PC-3 (cell line): ENCODE results near the gene CYP46A1. TPM values are rescaled to one million over a fixed set of nuclear protein-coding genes. Genes with fewer than 3 reads are reported as not detected.

Source experiments
- ATAC-seq: fragments of 200-7000 bp; cut with Tn5 transposase; 2 replicates; pipeline ENCODE4 v1.9.1; 2020; ENCODE audit warnings: mild to moderate bottlenecking, moderate library complexity
- BruUV-seq: library from RNA; stranded (reverse); fragments of 400-500 nt; replicated peaks from 2 replicates; lab custom pipeline; 2021; lab: Mats Ljungman, UMichigan
- CTCF ChIA-PET: fragments of 300-600 bp; sonication (Branson Sonifier 250); formaldehyde crosslinking; loops from one replicate; lab custom pipeline; 2022; ENCODE audit warnings: antibody characterized with exemption; lab: Charles Lee
- POLR2A ChIA-PET: fragments of 300-600 bp; sonication (Branson Sonifier 250); formaldehyde crosslinking; loops from one replicate; lab custom pipeline; 2022; ENCODE audit warnings: antibody characterized with exemption; ENCODE audit not compliant: unreplicated experiment; lab: Charles Lee
- DNase-seq: peaks from one replicate; pipeline ENCODE4 v3.0.0-alpha.2; 2015
- H2AFZ ChIP-seq: fragments of 300-600 bp; sonication (generic); 2 replicates; pipeline ENCODE4 v1.6.0; 2016; ENCODE audit warnings: antibody characterized with exemption, low read length
- H3F3A ChIP-seq: fragments of 300-600 bp; sonication (generic); one replicate; pipeline ENCODE4 v1.6.0; 2017; ENCODE audit warnings: antibody characterized with exemption, low read length, control low read depth, mild to moderate bottlenecking; ENCODE audit not compliant: unreplicated experiment
- H3K27ac ChIP-seq: fragments of 300-600 bp; sonication (generic); 2 replicates; pipeline ENCODE4 v1.5.1; 2016; ENCODE audit warnings: mild to moderate bottlenecking, low read length
- H3K27me3 ChIP-seq: fragments of 300-600 bp; sonication (generic); 2 replicates; pipeline ENCODE4 v1.6.1; 2016; ENCODE audit warnings: low read length, mixed read lengths
- H3K36me3 ChIP-seq: fragments of 300-600 bp; sonication (generic); 2 replicates; pipeline ENCODE4 v1.6.1; 2016; ENCODE audit warnings: low read depth, mixed run types, low read length, mixed read lengths
- H3K4me1 ChIP-seq: fragments of 300-600 bp; sonication (generic); 2 replicates; pipeline ENCODE4 v1.5.1; 2016; ENCODE audit warnings: low read length; ENCODE audit not compliant: insufficient read depth
- H3K4me2 ChIP-seq: fragments of 300-600 bp; sonication (generic); 2 replicates; pipeline ENCODE4 v1.6.0; 2016; ENCODE audit warnings: low read length
- H3K4me3 ChIP-seq: fragments of 300-600 bp; sonication (generic); 2 replicates; pipeline ENCODE4 v1.5.1; 2016; ENCODE audit warnings: mild to moderate bottlenecking, low read length, mixed read lengths
- H3K79me2 ChIP-seq: fragments of 300-600 bp; sonication (generic); 2 replicates; pipeline ENCODE4 v1.6.1; 2017; ENCODE audit warnings: low read length, mixed read lengths
- H3K9ac ChIP-seq: fragments of 300-600 bp; sonication (generic); 2 replicates; pipeline ENCODE4 v1.6.0; 2016; ENCODE audit warnings: mild to moderate bottlenecking, low read length
- H3K9me2 ChIP-seq: fragments of 300-600 bp; sonication (generic); replicated peaks from 2 replicates; pipeline ENCODE4 v1.6.1; 2016; ENCODE audit warnings: mixed run types, low read length, mixed read lengths
- H3K9me3 ChIP-seq: fragments of 300-600 bp; sonication (generic); 2 replicates; pipeline ENCODE4 v1.6.1; 2016; ENCODE audit warnings: low read length, mixed read lengths
- H4K20me1 ChIP-seq: fragments of 300-600 bp; sonication (generic); 2 replicates; pipeline ENCODE4 v1.6.1; 2016; ENCODE audit warnings: low read length, mixed read lengths
- CTCF ChIP-seq: fragments of 300-600 bp; sonication (generic); conservative IDR thresholded peaks from 2 replicates; pipeline ENCODE4 v1.5.1; 2017; ENCODE audit warnings: antibody characterized with exemption, low read depth, mild to moderate bottlenecking, low read length
- EZH2 ChIP-seq: fragments of 300-600 bp; sonication (generic); IDR thresholded peaks from one replicate; pipeline ENCODE4 v1.6.1; 2017; ENCODE audit warnings: antibody characterized with exemption, mild to moderate bottlenecking, low read length; ENCODE audit not compliant: unreplicated experiment
- EZH2phosphoT487 ChIP-seq: fragments of 300-600 bp; sonication (generic); IDR thresholded peaks from 2 replicates; pipeline ENCODE4 v1.6.1; 2018; ENCODE audit warnings: mild to moderate bottlenecking, antibody characterized with exemption, low read length, borderline replicate concordance
- intact Hi-C: fragments of 100-400 bp; cut with micrococcal nuclease; formaldehyde crosslinking; loops from 2 replicates; pipeline ENCODE4 v1.9.0; 2023
- total RNA-seq: library from RNA; depleted of rRNA; stranded (reverse); fragments of >200 nt; gene quantifications from 2 replicates; pipeline ENCODE4 v1.2.3, GENCODE V29; 2014

The CYP46A1 gene
- total RNA-seq, 1 experiment from 2014 or later, result 1.2 TPM

- BruUV-seq, result no TSS peak
Measured at GRCh38 chr14:99773521-99774497, 89.7 kb downstream of the CYP46A1 start.

GRCh38 chr14:99774556-99775307 lies 90.6 kb downstream of the CYP46A1 start:
- TF ChIP-seq CTCF (no peak), EZH2phosphoT487 (no peak), EZH2 (no peak)
- H3K4me2 ChIP-seq, result no peak overlapping the region
- no peaks in the 10 kb centered on the region for H3K9me3 ChIP-seq
- no peak overlapping the region for H3K4me3 ChIP-seq
- H3K36me3 ChIP-seq, result no peaks in the 10 kb centered on the region
- no peak overlapping the region for H2AFZ ChIP-seq
- H3K27ac ChIP-seq, result no peak overlapping the region
- intact Hi-C loops, result no loop called here
- ATAC-seq, result no peak
- peak; percentile 15 for DNase-seq
- H3K9me2 ChIP-seq, result no peaks in the 10 kb centered on the region
- no peaks in the 10 kb centered on the region for H3K79me2 ChIP-seq
- CTCF ChIA-PET, result no interaction called here
- H3K9ac ChIP-seq, result no peak overlapping the region
- POLR2A ChIA-PET, result no interaction called here
- H3F3A ChIP-seq, result no peaks in the 10 kb centered on the region
- H3K4me1 ChIP-seq, result peaks cover 34% of the 10 kb centered on the region
- no peaks in the 10 kb centered on the region for H3K27me3 ChIP-seq
- no peaks in the 10 kb centered on the region for H4K20me1 ChIP-seq
- no TSS peak for BruUV-seq

More at GRCh38 chr14:99773521-99774497, 89.7 kb downstream of the CYP46A1 start:
- Histone ChIP-seq H2AFZ (no peak overlapping the region), H4K20me1 (no peaks in the 10 kb centered on the region), H3K4me3 (no peak overlapping the region), H3K9me3 (no peaks in the 10 kb centered on the region), H3K27ac (no peak overlapping the region), H3K36me3 (no peaks in the 10 kb centered on the region), H3K79me2 (no peaks in the 10 kb centered on the region), H3K4me1 (peaks cover 27% of the 10 kb centered on the region), H3K4me2 (0 out of 2 replicates have a peak overlapping the region, but pooled peaks have one; percentile 23), H3K9ac (no peak overlapping the region), H3K9me2 (no peaks in the 10 kb centered on the region), H3K27me3 (no peaks in the 10 kb centered on the region), H3F3A (no peaks in the 10 kb centered on the region)
- intact Hi-C loops, result no loop called here
- ChIA-PET POLR2A (no interaction called here), CTCF (no interaction called here)
- ATAC-seq (no peak), DNase-seq (no peak)
- no peak for TF ChIP-seq EZH2phosphoT487
- no peak for TF ChIP-seq EZH2
- no peak for TF ChIP-seq CTCF
